Kidney (tissue), 14 donors: ENCODE data around the gene HAX1. TPM values are rescaled to one million over a fixed set of nuclear protein-coding genes. Genes with fewer than 3 reads are reported as not detected.

Experiments
- DNase-seq, 5 donors: peaks; one replicate each; pipeline ENCODE4 v3.0.0-alpha.2; 2013 to 2020
- FAIRE-seq: peaks from 2 replicates; lab custom pipeline; 2012; peaks lifted over from hg19 to GRCh38; lab: Jason Lieb, UNC
- H3K27ac ChIP-seq, 2 donors: one replicate each; pipeline ENCODE4 v1.7.0; 2013; ENCODE audit warnings: low read depth in 2 of 2, low read length in 2 of 2, inconsistent platforms in 1 of 2
- H3K27me3 ChIP-seq: one replicate; pipeline ENCODE4 v1.7.1; 2013; ENCODE audit warnings: low read length, inconsistent platforms; ENCODE audit not compliant: control insufficient read depth, insufficient read depth
- H3K36me3 ChIP-seq, 3 donors: one replicate each; pipeline versions ENCODE4 v1.7.0 to v1.7.1; 2013; ENCODE audit warnings: low read length in 3 of 3, control low read depth in 1 of 3, inconsistent platforms in 1 of 3; ENCODE audit not compliant: insufficient read depth in 3 of 3, control insufficient read depth in 2 of 3
- H3K4me1 ChIP-seq, 3 donors: one replicate each; pipeline versions ENCODE4 v1.7.0 to v1.7.1; 2013; ENCODE audit warnings: low read length in 3 of 3, inconsistent platforms in 1 of 3, low read depth in 1 of 3; ENCODE audit not compliant: control insufficient read depth in 2 of 3, insufficient read depth in 2 of 3
- H3K4me3 ChIP-seq, 3 donors: one replicate each; pipeline versions ENCODE4 v1.7.0 to v1.8.1; 2013; ENCODE audit warnings: low read length in 3 of 3, control low read depth in 1 of 3, inconsistent platforms in 1 of 3
- H3K9ac ChIP-seq, 3 donors: one replicate each; pipeline versions ENCODE4 v1.7.0 to v1.7.1; 2013; ENCODE audit warnings: low read length in 3 of 3, control low read depth in 1 of 3, inconsistent platforms in 1 of 3
- H3K9me3 ChIP-seq, 3 donors: one replicate each; pipeline versions ENCODE4 v1.7.0 to v1.7.1; 2013; ENCODE audit warnings: low read length in 3 of 3, control low read depth in 1 of 3, inconsistent platforms in 1 of 3; ENCODE audit not compliant: control insufficient read depth in 2 of 3, insufficient read depth in 1 of 3
- CTCF ChIP-seq: IDR thresholded peaks from 3 replicates; pipeline ENCODE4 v1.5.1; 2012; ENCODE audit warnings: mild to moderate bottlenecking, moderate library complexity, borderline replicate concordance; ENCODE audit not compliant: insufficient read depth; ENCODE audit errors: extremely low read depth
- intact Hi-C: fragments of 100-400 bp; cut with DNase I; formaldehyde crosslinking; loops from one replicate; pipeline ENCODE4 v1.11.1; 2022
- polyA plus RNA-seq: library from polyadenylated mRNA; stranded (reverse); fragments of 350-450 nt; fragmentation: Illumina TruSeq; extraction: RNeasy Lipid Tissue Mini Kit (QIAGEN cat#74804); gene quantifications from one replicate; pipeline ENCODE4 v1.2.3, GENCODE V29; 2014; ENCODE audit warnings: low read depth, low replicate concordance; ENCODE audit not compliant: insufficient read depth
- total RNA-seq: library from RNA; stranded (reverse); fragmentation: NEBNext Ultra II Directional; extraction: Animal tissue kit (Norgen Biotek cat#: 25700); gene quantifications from one replicate; pipeline ENCODE4 v1.2.1, GENCODE V29; 2021
- donor health status: control.
- donor health status: control.
- donor health status: control.
- donor health status: control.
- donor health status: control.
- donor health status: DM: yes; HTN: yes; CAD: no.
- donor health status: Normal renal cell carcinoma (clear cell type).

Gene HAX1
- total and polyA plus RNA-seq, 2 donors from 2014 or later = 74.8 to 153 TPM

GRCh38 chr1:154288661-154289060 lies 16.2 kb downstream of the HAX1 start:
- Histone ChIP-seq H3K9me3 (no peaks in the 10 kb centered on the region), H3K36me3 (no peaks in the 10 kb centered on the region), H3K27ac (no peak overlapping the region), H3K4me3 (no peak overlapping the region), H3K27me3 (no peaks in the 10 kb centered on the region), H3K4me1 (no peaks in the 10 kb centered on the region), H3K9ac (no peak overlapping the region)
- DNase-seq (no peak), FAIRE-seq (no peak)
- intact Hi-C loops = no loop called here
- TF ChIP-seq CTCF = no peak

- Histone ChIP-seq H3K36me3 (no peaks in the 10 kb centered on the region), H3K27me3 (no peaks in the 10 kb centered on the region), H3K9ac (no peak overlapping the region), H3K27ac (no peak overlapping the region), H3K4me1 (no peaks in the 10 kb centered on the region), H3K4me3 (no peak overlapping the region), H3K9me3 (peaks cover 0 to 6% (median 0%) of the 10 kb centered on the region in 3 donors)
- no peak for TF ChIP-seq CTCF
- intact Hi-C loops = no loop called here
- DNase-seq (no peak), FAIRE-seq (no peak)
Observed at GRCh38 chr1:154290921-154291320, 18.5 kb downstream of the HAX1 start.

GRCh38 chr1:154295408-154296235 lies 23.2 kb downstream of the HAX1 start:
- intact Hi-C loops = no loop called here

More at GRCh38 chr1:154295408-154296235, 23.2 kb downstream of the HAX1 start:
- DNase-seq (no peak), FAIRE-seq (no peak)
- Histone ChIP-seq H3K4me3 (no peak overlapping the region), H3K36me3 (no peaks in the 10 kb centered on the region), H3K4me1 (no peaks in the 10 kb centered on the region), H3K9me3 (peaks cover 0 to 6% (median 0%) of the 10 kb centered on the region in 3 donors), H3K27ac (no peak overlapping the region), H3K27me3 (no peaks in the 10 kb centered on the region), H3K9ac (no peak overlapping the region)
- no peak for TF ChIP-seq CTCF
